Keratinocyte (primary cell): ENCODE results near the gene ALCAM.

Source experiments
- EZH2 ChIP-seq: IDR thresholded peaks from one replicate; pipeline ENCODE4 v1.6.1; 2012; ENCODE audit warnings: inconsistent platforms, mild to moderate bottlenecking, low read length, moderate library complexity
- TF ChIP-seq, protein P1 (sequence below), 3 experiments: IDR thresholded peaks in 1 of 3; conservative IDR thresholded peaks in 1 of 3; optimal IDR thresholded peaks in 1 of 3; 2 replicates in 2 of 3; 3 replicates in 1 of 3; pipeline versions ENCODE3 to v1.5.1; 2011; ENCODE audit warnings: low read length in 3 of 3, mild to moderate bottlenecking in 3 of 3, moderate library complexity in 2 of 3, control low read depth in 1 of 3, inconsistent platforms in 1 of 3; ENCODE audit not compliant: insufficient read depth in 2 of 3; ENCODE audit errors: extremely low read depth in 1 of 3

GRCh38 chr3:105527949-105528348 is 161.2 kb downstream of the ALCAM start:
- TF ChIP-seq, protein P1, sequence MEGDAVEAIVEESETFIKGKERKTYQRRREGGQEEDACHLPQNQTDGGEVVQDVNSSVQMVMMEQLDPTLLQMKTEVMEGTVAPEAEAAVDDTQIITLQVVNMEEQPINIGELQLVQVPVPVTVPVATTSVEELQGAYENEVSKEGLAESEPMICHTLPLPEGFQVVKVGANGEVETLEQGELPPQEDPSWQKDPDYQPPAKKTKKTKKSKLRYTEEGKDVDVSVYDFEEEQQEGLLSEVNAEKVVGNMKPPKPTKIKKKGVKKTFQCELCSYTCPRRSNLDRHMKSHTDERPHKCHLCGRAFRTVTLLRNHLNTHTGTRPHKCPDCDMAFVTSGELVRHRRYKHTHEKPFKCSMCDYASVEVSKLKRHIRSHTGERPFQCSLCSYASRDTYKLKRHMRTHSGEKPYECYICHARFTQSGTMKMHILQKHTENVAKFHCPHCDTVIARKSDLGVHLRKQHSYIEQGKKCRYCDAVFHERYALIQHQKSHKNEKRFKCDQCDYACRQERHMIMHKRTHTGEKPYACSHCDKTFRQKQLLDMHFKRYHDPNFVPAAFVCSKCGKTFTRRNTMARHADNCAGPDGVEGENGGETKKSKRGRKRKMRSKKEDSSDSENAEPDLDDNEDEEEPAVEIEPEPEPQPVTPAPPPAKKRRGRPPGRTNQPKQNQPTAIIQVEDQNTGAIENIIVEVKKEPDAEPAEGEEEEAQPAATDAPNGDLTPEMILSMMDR (optimal IDR thresholded peaks at IDR 0.05 in 1 of 3, IDR thresholded peaks at IDR 0.05 in 1 of 3, conservative IDR thresholded peaks at IDR 0.05 in 1 of 3; ENCODE audit: extremely low read depth in 1 of 3, insufficient read depth in 2 of 3, low read length in 3 of 3), result no peak
- no peak for TF ChIP-seq EZH2
